ENCODE results near the gene KLK13.

Gene KLK13

DNA sequence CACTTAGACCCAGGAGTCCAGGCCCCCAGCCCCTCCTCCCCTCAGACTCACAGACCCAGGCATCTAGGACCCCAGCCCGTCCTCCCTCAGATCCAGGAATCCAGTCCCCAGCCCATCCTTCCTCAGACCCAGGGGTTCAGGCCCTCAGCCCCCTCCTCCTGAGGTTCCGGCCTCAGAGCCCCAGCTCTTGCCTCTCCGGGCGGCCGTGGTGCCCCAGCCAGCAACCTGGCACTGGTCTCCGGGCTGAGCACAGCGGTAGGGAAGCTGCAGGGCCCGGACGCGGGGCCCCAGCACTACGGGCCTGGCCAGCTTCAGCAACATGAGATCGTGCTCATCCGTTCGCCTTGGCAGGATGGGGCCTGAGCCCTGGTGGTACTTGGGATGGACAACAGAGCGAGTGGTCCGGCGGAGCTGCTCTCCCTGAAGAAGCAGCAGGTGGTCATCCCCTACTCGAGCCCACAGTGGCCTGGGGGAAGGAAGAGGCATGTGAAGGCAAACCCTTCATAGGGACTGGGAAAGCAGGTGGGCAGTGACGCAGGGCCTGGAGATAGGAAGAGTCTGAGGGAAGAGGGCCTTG is 49.1 kb downstream of the KLK13 start:
- no peak for TF ChIP-seq POLR2AphosphoS5 (IDR thresholded peaks at IDR 0.05; ENCODE audit: low read depth, low read length)
- no peak for TF ChIP-seq POLR2A (IDR thresholded peaks at IDR 0.05; ENCODE audit: low read depth, low read length)
- TF ChIP-seq TAF1 (IDR thresholded peaks at IDR 0.05; ENCODE audit: borderline replicate concordance, low read depth, low read length): no peak
- DNase-seq (ENCODE audit: insufficient read length) (no peak), FAIRE-seq (no peak)

DNA sequence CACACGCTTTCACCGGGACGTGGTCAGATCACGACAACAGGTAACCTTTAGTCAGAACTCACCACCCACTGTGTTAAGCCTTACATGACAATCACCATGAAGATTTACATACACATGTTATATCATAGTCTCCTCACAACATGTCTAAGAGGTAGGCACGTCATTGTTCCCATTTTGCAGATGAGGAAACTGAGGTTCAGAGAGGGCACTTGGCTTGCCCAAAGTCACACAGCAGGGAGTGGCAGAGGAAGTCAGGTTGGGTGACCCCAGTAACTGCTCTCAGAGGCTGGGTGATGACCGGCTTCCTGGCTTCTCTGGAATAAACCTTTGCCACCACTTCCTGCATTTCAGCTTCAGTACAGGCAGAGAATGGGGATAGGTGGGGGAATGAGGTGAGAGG is 50.6 kb downstream of the KLK13 start:
- no peak for FAIRE-seq
- no peak for DNase-seq (ENCODE audit: insufficient read length)
- TF ChIP-seq POLR2AphosphoS5 (IDR thresholded peaks at IDR 0.05; ENCODE audit: low read depth, low read length): no peak
- TF ChIP-seq TAF1 (IDR thresholded peaks at IDR 0.05; ENCODE audit: borderline replicate concordance, low read depth, low read length): no peak
- TF ChIP-seq POLR2A (IDR thresholded peaks at IDR 0.05; ENCODE audit: low read depth, low read length): no peak

GRCh38 chr19:51012661-51013190 is 52.2 kb downstream of the KLK13 start:
- FAIRE-seq: no peak

GRCh38 chr19:51010066-51010795 is 54.7 kb downstream of the KLK13 start:
- TF ChIP-seq TAF1 (IDR thresholded peaks at IDR 0.05; ENCODE audit: borderline replicate concordance, low read depth, low read length): no peak
- TF ChIP-seq POLR2A (IDR thresholded peaks at IDR 0.05; ENCODE audit: low read depth, low read length): no peak
- TF ChIP-seq POLR2AphosphoS5 (IDR thresholded peaks at IDR 0.05; ENCODE audit: low read depth, low read length): no peak
- no peak for FAIRE-seq
- DNase-seq (ENCODE audit: insufficient read length): no peak

More at GRCh38 chr19:51012661-51013190, 52.2 kb downstream of the KLK13 start:
- TF ChIP-seq POLR2A (IDR thresholded peaks at IDR 0.05; ENCODE audit: low read depth, low read length) (no peak), TAF1 (IDR thresholded peaks at IDR 0.05; ENCODE audit: borderline replicate concordance, low read depth, low read length) (no peak), POLR2AphosphoS5 (IDR thresholded peaks at IDR 0.05; ENCODE audit: low read depth, low read length) (no peak)
- DNase-seq (ENCODE audit: insufficient read length): no peak

DNA sequence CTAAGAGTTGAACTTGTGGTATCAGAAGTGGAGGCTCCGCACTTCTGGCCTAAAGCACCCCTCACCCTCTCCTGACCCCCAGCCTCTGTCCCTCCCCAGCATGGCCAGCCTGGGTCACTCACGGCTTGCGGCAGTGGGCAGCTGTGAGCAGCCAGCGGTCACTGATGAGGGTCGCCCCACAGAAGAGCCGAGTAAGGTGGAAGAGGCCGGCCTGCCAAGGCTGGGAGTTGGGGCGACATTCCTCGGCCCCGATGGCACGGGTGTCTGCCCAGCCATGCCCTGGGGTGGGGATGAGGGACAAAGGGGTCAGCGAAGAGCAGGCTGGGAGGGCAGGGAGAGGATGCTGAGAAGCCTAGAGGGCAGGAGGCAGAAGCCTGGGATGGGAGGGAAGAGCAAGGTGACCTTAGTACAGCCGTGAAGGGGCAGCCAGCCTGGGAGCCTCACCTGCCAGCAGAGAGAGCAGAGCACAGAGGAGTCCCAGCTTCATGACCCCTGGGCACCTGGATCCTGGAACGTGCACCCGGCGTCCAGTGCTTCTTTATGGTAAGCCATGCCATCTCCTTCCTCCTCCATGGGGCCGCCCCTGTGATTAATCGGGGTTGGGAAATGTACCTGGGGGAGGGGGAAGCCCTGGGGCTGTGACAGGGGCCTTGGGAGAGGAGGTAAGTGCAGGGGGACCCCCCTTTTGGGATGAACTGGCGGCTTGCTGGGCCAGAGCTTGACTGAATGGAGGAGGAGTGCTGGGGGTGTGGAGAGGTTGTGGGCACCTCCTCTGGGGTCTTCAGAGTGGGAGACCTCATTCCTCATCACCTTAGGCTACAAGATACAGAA is 55.6 kb downstream of the KLK13 start:
- DNase-seq (ENCODE audit: insufficient read length) (no peak), FAIRE-seq (no peak)
- TF ChIP-seq POLR2AphosphoS5 (IDR thresholded peaks at IDR 0.05; ENCODE audit: low read depth, low read length) (no peak), TAF1 (IDR thresholded peaks at IDR 0.05; ENCODE audit: borderline replicate concordance, low read depth, low read length) (no peak), POLR2A (IDR thresholded peaks at IDR 0.05; ENCODE audit: low read depth, low read length) (no peak)

GRCh38 chr19:51007488-51007887 is 57.4 kb downstream of the KLK13 start:
- TF ChIP-seq POLR2A (IDR thresholded peaks at IDR 0.05; ENCODE audit: low read depth, low read length): no peak
- TF ChIP-seq TAF1 (IDR thresholded peaks at IDR 0.05; ENCODE audit: borderline replicate concordance, low read depth, low read length): no peak
- no peak for TF ChIP-seq POLR2AphosphoS5 (IDR thresholded peaks at IDR 0.05; ENCODE audit: low read depth, low read length)
- no peak for FAIRE-seq
- DNase-seq (ENCODE audit: insufficient read length): no peak

GRCh38 chr19:51006406-51006805 is 58.5 kb downstream of the KLK13 start:
- FAIRE-seq (no peak), DNase-seq (ENCODE audit: insufficient read length) (no peak)
- TF ChIP-seq POLR2A (IDR thresholded peaks at IDR 0.05; ENCODE audit: low read depth, low read length) (no peak), TAF1 (IDR thresholded peaks at IDR 0.05; ENCODE audit: borderline replicate concordance, low read depth, low read length) (no peak), POLR2AphosphoS5 (IDR thresholded peaks at IDR 0.05; ENCODE audit: low read depth, low read length) (no peak)

Data from GM12892 (cell line).